RPMI8226 (cell line): ENCODE data around the gene KRT80.
"Not testable (repeated sequence)": the region's sequence is repeated elsewhere in the genome, so short reads cannot be mapped to it uniquely, and the experiment has no call there.

Source experiments
- DNase-seq: peaks from one replicate; pipeline ENCODE4 v3.0.0-alpha.2; 2015

The KRT80 gene

DNA sequence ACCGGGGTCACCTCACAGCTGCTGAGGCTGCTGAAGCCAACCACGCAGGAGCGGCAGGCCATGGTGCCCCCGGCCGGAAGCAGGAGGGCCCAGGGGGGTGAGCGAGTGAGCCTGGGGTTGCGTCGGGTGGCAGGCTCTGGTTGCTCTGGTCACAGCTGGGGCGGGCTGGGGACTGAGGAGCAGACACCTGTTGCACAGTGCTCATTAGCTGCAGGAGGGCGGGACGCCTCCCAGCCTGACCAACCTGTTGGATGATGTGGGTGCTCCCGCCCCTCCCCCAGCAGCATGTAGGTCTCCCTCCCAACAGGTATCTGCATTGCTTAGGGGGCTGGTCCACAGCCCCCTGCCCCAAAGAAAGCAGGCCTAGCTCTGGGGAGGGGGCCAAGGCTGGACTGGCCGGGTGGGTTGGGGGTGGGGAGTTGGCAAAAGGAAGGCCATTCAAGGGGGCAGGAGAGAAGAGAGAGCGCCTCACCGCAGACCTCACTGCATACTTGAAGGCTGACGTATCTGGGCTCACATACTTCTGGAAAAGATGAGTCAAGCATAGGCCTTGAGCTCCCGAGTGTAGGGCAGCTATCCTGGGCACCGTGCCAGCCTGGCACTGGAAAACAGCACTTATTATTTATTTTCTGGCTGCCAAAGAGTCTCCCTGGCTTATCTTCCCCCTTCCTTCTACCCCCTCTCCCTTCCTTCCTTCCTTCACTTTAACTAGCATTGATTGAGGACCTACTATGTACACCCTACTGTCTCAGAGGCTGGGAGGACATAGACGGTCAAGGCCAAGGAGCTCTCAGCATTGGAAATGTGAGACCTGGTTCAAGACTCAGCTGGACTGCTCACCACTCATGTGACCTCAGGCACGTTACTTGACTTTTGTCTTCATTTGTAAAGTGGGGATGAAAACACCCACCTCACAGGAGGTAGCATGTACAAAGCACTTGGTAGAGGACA is at the start of gene KRT80:
TSS of gene KRT80 (minus strand) at position 174 of the 951 bp plus-strand sequence. CDS start at position 62, 112 bp downstream.
- peak; percentile 97 for DNase-seq

DNA sequence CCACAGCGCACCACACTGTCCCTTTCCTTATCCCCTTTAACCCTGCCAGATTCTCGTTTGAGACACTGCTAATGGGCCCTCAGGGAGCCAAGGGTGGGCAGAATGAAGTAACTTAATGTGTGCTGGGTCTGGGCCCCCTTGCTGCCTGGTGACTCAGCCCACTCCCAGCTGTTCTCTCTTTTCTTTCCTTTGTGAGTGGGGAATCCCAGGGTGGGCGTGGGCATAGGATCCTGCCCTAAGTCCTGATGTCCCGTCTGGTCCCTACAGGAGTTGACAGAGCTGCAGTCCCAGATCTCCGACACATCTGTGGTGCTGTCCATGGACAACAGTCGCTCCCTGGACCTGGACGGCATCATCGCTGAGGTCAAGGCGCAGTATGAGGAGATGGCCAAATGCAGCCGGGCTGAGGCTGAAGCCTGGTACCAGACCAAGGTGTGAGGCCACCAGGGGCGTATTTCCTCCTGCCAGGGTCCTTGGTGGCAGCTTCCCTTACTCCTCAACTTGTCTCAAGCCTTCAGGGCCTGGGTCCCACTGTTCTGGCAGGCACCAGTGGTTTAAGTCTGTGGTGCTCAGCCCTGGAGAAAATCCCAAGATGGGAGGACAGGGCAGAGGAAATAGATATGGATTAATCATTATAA is 49.5 kb upstream of the KRT80 start:
- no peak for DNase-seq

DNA sequence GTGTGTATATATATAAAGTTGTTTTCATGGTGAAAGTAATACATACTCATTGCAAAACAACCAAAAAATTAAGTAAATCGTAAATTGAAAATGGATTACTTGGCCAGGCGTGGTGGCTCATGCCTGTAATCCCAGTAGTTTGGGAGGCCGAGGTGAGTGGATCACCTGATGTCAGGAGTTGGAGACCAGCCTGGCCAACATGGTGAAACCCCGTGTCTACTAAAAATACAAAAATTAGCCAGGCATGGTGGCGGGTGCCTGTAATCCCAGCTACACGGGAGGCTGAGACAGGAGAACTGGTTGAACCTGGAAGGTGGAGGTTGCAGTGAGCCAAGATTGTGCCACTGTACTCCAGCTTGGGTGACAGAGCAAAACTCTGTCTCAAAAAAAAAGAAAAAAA is 48.4 kb upstream of the KRT80 start:
- not testable (repeated sequence) for DNase-seq

DNA sequence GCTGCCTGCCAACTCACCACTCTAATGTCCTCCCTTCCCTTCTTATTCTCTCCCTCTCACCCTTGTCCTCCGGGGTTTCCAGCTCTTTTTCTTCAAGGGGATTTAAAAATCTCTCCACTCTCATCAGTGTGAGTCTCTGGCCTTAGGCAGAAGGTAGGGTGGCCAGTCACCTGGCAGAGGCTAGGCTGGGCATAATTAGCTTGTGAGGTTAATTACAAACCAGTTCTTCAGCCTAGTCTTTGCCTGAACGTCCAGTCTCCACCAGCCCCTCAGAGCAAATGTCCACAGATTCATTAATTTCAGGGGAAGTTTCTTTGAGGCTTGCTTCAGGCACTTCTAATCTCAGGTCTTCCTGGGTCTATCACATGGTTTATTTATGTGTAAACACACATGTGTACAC is 48.0 kb upstream of the KRT80 start:
- no peak for DNase-seq

DNA sequence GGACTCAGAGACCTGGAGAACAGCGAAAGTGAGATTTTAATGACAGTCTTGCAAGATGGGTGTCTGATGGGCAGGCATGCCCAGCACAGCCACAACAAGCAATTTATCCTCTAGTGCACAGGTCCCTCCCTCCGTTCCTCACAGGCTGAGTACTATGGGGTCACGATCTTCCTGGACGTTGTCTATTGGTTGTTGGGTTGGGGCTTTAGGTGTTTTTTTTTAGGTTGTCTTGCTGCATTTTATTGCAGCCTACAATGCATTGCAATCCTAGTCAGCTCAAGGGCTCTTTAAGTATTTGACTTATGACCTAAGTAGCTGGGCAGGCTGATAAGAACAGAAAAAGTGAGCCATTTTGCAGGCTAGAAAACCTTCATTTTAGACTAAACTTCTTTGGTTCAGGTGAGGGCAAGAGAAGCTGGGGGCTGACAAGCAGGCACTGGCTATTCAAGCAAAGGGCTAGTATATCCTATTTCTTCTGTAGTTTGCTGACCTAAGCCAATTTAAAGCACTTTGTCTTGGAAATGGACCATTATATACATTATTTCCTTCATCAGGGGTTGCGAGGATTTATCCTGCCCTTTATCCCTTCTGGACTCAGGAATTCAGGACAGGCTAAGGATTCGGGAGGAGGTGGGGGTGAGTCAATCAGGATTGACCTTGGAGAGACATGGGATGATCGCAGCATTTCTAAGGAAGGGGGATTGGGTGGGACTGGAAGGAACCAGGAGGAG is 47.3 kb upstream of the KRT80 start:
- no peak for DNase-seq

DNA sequence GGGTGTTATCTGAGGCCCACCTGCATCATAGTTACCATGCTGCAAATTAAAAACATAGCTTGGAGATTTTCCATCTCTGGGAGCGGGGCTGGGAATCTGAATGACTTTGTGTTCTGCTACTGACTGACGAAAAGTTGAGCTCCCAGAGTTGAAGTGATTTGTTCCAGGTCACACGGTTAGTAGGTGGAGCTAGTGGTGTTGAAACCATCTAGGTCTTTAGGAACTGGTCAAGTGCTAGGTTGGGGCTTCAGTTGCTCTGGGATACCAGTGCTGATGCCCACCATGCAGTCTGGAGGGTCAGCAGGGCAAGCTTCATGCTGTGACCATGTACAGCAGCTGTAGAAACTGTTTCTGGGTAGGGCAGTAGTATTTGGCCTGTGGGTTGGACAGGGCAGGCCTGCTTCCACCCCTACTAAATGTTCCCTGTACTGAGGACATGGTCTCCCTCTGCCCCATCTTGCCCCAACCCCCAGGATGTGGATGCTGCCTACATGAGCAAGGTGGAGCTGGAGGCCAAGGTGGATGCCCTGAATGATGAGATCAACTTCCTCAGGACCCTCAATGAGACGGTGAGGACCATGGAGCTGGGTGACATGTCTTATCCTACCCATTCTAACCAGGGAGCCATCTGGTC is 46.5 kb upstream of the KRT80 start:
- no peak for DNase-seq

DNA sequence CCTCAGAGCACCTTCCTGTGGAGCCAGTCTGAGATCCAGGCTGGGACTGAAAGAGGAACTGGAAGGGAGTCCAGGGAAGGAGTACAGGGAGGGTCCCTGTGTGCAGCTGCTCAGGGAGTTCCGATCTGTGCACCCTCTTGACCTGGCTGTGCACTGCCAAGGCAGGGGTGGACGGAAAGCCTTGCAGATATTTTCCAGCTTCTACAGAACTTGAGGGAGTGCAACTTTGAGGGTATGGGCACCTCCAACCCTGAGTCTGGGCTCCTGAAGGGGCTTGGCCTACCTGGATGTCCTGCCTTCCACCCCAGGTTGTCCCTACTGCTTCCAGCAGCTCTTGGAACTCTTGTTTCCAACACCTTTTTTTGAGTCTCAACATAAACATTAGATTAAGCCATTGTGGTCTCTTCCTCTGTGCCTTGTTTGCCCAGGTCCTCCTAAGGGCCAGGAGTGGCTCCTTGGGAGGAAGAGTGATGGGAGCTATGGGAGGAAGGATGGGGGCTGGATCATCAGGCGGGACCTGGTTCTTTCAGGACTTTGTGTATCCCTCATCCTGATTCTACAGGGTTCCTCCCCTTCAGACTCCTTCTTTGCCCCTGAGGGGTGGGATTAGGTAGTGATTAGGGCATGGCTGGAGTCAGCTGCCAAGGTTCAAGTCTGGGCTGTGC is 44.7 kb upstream of the KRT80 start:
- DNase-seq: peak; percentile 42

DNA sequence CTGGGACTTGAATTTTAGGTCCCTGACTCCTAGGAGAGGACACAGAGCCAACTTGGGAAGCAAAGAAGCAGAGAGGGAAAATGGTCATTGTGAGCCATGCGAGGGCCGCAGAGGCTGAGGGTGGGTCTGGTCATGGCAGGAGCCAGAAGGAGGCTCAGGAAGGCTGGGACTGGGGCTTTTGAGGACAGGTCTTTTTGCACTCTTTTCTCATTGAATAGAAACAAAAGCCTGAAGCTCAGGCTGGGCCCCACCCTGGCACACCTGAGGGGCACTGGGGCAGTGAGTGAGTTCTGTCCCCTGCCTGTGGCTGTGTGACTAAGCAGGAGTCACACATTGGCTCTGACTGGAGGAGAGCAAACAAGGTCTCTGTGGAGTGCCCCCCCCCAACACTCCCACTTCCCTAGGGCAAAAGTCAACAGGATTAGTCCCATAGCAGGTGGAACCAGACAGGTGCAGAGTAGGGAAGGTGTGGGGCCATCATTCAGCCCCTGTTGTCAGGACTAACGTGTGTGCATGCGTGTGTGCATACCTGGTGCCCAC is 44.1 kb upstream of the KRT80 start:
- peak; percentile 42 for DNase-seq

DNA sequence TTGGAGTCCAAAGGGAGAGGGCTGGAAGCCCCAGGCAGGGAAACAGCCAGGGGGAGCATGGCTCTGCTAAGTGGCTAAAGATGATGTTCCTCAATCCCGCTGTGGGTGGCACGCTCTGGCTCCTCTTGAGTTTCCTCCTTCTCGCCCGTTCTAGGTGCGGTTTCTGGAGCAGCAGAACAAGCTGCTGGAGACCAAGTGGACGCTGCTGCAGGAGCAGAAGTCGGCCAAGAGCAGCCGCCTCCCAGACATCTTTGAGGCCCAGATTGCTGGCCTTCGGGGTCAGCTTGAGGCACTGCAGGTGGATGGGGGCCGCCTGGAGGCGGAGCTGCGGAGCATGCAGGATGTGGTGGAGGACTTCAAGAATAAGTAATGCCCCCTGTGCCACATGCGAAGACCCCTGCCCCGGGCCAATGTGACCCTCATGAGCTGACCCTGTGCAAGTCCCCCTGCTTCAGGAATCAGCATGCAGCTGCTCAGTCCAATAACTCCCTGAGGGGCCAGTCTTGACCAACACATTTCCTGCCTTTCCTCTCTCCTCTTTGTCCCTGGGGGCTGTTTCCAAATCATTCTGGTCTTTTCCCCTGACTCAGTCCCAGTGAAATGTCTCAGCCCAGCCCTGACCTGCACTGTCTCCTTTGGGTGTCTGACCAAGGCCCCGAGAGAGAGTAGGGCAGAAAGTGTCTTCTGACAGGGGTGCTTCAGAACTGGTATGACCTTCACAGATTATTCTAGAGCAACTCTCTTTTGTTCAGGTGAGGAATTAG is 43.4 kb upstream of the KRT80 start:
- no peak for DNase-seq

DNA sequence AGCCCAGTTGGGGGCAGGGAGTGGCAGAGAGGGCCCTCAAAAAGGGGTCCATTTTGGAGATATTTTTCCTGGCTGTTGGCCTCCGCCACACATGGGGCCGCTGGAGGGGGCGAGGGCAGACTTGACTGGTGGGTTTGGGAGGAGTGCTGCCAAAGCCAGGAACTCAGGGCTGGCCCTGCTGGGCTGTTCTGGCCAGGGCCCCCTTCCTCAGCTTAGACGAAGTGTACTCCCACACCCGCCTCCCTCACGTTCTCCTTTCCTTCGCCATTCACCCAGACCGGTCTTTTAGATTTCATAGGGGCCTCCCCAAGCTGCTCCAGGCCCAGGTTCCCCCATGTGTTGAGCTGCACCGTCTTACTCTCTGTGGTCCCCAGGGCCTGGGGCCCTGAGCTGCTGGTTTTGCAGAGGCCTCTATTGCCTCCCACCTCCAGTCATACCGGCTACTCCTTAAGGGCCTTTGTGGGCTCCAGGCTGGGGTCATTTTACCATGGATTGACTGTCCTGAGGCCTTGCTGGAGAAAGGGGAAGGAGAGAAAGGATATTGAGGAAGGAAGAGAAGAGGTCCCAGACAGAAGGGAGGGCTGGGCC is 42.5 kb upstream of the KRT80 start:
- no peak for DNase-seq

DNA sequence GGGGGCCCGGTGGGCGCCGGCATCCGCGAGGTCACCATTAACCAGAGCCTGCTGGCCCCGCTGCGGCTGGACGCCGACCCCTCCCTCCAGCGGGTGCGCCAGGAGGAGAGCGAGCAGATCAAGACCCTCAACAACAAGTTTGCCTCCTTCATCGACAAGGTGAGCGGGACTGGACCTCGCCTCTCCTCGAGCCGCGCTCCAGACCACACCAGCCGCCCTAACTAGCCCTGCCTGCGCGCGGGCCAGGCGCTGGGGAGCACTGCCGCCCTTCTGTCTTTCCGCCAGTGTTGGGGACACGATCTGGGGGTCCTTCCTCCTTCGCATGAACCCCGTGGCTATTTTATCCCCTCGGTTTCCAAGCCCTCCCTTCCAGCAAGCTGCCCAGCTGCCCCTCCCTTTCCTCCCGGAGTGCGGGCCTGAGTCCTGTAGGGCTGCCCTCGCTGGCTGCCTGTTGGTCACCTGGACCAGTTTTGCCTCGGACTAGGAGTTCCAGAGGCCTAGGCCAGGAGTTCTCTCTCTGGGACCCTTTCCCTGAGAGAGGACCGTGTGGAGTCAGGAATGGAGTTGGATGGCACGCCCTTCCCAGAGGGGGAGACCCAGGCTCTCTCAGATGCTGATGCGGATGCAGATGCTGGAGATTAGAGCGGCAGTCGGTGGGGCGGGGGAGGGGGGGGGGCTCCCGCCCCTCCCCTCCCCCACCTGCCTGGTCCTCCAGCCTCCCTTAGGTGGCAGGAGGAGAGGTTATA is 41.8 kb upstream of the KRT80 start:
- DNase-seq: no peak

DNA sequence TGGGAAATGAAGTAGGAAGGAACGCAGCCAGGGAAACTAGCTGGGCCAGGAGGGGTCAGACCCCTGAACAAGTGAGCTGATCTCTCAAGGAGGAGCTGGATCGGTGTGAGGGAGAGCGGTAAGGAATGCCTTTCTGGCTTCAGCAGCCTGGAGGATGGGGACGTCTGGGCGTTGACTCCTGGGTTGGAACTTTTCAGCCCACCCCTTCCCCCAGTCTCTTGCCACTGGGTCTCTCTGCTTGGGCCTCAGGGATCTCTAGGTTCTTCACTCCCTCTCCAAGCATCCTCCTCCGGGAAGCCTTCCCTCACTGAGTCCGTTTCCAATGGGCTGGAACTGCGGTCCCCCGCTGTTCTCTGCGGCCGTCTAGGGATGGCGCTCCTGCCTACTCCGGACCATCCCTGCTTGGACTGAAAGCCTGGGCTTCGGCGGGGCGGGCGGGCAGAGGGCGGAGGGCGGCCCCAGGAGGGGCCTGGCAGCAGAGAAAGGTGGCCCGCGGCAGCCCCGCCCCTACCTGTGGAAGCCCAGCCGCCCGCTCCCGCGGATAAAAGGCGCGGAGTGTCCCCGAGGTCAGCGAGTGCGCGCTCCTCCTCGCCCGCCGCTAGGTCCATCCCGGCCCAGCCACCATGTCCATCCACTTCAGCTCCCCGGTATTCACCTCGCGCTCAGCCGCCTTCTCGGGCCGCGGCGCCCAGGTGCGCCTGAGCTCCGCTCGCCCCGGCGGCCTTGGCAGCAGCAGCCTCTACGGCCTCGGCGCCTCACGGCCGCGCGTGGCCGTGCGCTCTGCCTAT is 41.1 kb upstream of the KRT80 start, which contains the start of gene KRT7:
TSS of gene KRT7 (plus strand) at position 570 of the 788 bp plus-strand sequence. CDS start at position 624, 54 bp downstream.
- no peak for DNase-seq

DNA sequence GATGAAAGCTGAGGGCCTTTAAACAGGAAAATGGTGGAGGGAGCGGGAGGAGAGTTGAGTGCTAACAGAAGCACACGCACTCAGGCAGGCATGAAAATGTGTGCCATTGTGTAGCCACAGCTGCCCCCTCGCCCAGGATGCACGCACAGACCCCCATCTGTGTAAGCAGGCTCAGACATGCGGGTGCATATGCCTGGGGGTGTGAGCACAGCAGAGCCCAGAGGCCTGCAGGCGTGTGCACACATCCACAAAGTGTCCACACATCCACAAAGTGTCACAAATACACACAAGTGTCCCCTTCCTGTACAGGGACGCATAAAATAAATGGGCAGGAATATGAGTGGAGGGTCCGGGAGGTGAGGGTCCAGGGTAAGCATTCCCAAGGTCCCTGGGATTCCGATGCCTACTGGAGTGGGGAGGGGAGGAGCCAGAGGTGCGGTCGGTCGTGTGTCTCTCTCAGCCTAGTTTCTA is 40.4 kb upstream of the KRT80 start:
- no peak for DNase-seq

DNA sequence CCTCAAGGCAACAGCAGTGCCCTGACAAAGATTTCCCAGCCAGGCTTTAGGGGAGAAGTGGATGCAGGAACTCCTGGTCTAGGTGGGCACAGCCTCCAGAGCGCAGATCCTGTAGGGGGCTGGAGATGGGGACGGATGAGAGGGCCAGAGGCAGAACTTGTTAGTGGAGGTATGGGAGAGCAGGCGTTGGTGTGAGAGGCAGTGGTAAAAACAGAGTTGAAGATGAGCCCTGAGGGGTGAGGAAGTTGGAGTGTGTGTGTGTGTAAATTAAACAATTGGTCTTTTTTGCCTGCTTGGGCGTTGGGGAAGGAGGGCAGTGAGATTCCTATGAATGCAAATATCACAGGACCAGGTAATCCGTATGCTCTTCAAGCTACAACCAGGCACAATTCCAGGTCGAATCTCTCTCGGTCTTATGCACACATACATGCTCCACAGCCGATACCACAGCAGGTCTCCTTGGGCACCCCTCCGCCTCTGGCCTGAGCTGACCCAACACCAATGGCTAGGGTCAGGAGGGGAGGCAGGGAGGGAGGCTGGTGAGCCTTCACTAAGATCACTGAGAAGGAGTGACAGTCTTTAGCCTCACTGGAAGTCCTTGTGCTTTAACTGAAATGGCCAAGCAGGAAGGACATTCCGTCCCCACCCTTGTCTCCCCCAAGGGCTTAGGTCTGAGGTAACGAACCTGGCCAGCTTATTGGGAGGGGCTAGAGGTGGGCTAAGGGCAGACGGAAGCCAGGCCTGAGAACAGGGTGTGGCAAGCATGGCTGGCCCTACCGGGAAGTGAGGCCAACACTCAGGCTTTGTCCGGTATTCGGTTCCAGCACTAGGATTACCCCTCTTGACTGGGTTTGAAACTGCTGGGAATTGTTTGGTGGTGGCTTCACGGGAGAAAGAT is 39.7 kb upstream of the KRT80 start:
- no peak for DNase-seq

DNA sequence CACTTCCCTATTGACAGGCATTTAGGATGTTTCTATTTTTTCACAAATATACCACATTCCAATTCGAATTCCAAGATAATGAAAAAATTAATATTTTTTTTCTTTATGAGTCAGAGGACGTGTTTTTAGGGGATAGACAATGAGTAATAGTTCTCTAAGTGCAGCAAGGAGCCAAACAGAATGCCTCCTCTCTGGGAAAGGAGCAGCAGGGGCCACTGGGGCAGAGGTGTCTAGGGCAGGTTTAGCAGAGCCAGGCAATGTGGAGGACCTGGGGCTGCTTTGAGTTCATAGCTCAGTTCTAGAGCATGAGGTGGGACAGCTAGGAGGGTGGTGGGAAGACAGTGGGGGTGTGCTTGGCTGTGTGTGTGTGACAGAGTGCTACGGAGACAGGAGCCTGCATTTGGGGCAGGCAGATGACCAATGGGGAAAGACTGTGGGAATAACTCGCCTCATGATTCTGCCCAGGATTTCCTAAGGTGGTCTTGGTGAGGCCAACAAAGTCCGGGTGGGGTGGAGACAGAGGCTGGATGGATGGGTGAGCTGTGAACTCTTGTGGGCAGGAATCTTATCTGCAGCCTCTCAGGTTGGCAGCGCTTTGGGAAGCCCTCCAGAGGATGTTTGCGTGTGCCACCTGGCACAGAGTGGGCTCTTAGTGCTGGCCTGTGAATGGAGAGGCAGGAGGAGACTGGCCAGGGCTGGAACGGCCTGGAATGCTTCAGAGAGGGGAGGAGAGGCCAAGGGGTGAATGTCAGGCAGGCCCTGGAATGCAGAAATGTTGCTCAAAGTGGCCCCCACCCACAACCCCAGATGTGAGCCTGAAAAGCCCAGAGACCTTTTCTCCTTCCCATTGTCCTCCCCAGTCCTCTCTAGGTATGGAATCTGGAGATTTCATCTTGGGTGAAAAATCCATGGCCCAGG is 38.8 kb upstream of the KRT80 start:
- DNase-seq: no peak

DNA sequence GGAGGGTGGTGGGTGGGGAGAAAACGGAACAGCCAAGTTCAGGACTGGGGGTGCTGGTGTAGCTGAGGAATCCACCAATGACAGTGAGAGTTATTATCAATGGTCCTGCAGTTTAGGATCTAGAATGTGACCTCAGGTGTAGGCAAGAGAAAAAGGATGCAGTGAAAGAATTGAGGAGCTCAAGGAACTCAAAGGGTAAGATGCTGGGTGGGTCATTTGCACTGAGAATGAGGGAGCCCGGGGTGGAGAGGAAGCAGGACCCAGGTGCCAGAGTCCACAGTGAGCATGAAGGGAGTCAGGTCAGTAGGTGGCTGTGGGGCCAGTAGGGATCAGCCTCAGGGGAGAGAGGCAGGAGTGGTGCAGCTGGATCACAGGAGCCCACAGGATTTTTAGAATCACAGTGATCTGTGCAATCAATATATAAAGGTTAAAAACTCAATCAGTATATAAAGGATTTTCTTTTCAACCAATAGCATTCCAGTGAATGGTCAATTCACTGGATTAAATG is 38.1 kb upstream of the KRT80 start:
- no peak for DNase-seq

DNA sequence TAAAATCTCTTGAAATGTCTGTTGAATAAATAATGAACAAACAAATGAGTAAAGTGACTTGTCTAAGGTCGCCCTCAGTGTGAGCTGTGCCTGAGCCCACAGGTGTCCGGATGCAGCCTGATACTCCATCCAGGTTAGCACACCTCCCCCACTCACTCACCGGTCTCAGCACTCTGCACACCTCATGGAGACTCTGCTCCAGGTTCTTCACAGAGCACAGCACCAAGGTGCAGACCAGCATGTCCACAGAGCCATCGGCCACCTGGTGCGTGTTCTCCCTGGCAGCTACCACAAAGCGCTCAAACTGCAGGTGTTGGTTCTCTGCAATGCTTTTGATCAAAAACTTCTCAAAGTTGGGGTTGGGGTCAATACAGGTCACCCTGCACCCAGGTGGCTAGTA is 37.1 kb upstream of the KRT80 start:
- DNase-seq: peak; percentile 92
